Medulla oblongata (tissue), 1 donor: ENCODE measurements around the gene CACNB1.
"Not testable (repeated sequence)": the region's sequence is repeated elsewhere in the genome, so short reads cannot be mapped to it uniquely, and the experiment has no call there.

Source experiments
- DNase-seq: peaks from one replicate; pipeline ENCODE4 v3.0.0-alpha.2; 2015; ENCODE audit errors: extremely low spot score

The CACNB1 gene

GRCh38 chr17:39151150-39151942 lies 46.1 kb downstream of the CACNB1 start, which contains the start of gene PLXDC1:
PLXDC1 (minus strand) TSS chr17:39151637; CDS start chr17:39151437, 200 bp downstream.
- DNase-seq, result no peak

DNA sequence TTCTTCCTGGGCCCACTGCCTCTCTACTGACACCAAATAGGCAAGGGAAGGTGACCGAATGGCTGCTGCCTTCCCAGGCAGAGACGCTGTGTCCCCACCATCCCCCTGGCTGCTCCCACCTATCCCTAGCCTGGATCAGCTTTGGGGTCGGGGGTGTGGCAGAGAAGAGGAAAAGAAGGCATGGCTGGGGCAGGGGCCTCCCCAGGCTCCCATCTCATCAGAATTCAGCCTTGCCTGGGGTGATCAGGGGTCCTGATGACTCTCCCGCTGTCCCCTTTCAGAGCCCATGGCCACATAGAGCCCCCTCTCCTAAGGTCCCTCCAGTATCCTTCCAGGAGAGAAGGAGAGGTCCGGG lies 46.7 kb downstream of the CACNB1 start:
- DNase-seq, result no peak

GRCh38 chr17:39150104-39150634 lies 47.3 kb downstream of the CACNB1 start:
- DNase-seq, result no peak

GRCh38 chr17:39147221-39148185 lies 50.0 kb downstream of the CACNB1 start:
- no peak for DNase-seq

DNA sequence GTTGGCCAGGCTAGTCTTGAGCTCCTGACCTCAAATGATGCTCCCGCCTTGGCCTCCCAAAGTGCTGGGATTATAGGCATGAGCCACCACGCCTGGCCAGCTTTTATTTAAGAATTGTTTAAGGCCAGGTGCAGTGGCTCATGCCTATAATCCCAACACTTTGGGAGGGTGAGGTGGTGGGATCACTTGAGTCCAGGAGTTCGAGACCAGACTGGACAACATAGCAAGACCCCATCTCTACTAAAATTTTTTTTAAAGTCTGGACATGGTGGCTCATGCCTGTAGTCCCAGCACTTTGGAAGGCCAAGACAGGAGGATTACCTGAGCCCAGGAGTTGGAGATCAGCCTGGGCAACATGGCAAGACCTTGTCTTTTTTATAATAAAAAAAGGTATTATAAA lies 51.2 kb downstream of the CACNB1 start:
- no peak for DNase-seq

DNA sequence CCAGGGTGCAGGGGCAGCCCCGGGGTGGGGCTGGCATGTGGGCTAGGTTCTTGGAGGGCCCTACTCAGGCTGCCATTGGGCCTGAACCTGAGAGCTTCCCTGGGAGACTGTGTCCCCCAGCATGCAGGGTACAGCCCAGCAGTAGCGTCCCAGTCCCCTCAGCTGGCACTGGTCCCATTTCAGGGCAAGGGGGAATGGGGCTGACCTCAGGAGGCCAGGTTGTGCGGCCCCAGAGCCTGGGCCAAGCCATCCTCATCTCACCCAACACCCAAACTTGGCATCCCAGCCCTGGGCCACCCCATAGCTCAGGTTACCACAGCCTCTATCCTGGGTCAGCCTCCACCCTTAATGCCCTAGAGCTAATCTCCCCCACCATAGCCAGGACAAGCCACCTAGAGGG lies 52.3 kb downstream of the CACNB1 start:
- no peak for DNase-seq

DNA sequence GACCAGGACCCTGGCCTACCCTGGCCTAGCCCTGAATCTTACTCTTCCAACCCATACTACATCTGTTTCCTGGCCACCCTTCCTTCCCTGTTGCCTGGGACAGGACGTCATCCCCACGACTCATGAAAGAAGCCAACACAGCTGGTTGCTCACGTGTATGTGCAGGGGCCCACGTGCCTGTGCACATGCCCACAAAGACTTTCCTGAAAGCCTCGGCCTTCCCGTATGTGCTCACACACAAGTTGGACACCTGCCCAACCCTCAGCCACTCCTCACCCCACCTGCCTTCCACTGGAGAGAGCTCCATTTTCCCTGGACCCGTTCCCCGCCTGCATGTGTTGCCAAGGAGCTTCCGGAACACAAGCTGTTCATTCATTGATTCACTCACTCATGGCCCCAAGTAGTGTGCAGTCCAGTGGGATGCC lies 53.0 kb downstream of the CACNB1 start:
- DNase-seq, result no peak

- peak; percentile 34 for DNase-seq
These were observed 53.8 kb downstream of the CACNB1 start for GRCh38 chr17:39143552-39144093.

DNA sequence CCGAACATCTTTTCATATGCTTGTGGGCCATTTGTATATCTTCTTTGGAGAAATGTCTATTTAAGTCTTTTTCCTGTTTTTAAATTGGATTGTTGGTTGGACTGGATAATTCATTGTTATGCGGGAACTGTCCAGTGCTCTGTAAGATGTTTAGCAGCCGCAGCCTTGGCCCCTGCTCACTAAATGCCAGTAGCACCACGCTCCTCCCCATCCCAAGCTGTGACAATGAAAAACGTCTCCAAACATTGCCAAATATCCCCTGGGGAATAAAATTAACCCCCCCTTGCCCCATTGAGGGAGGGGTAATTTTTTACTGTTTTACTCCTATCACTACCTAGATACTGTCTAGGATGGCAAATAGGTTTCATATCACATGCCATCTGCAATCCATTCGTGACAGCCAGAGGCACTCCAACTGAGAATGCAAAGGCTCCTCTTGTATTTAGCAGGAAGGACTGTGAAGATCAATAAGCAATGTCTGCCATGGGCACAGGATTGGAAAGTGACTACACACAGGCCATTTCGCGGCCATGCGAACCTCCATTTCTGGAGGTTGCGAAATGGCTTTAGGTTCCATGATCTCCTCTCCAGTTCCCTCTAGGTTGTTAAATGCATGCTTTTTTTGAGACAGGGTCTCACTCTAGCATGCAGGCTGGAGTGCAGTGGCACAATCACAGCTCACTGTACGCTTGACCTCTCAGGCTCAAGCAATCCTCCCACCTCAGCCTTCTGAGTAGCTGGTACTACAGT lies 55.4 kb downstream of the CACNB1 start:
- DNase-seq, result no peak

DNA sequence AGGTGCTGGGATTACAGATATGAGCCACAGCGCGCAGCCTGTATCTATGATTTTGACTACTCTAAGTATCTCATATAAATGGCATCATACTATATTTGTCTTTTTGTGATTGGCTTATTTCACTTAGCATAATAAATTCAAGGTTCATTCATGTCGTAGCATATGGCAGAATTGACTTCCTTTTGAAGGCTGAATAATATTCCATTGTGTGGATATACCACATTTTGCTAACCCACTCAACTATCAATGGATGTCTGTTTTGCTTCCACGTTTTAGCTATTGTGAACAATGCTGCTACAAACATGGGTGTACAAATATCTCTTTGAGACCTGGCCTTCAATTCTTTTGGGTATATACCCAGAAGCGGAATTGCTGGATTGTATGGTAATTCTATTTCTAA lies 56.2 kb downstream of the CACNB1 start:
- DNase-seq, result no peak

GRCh38 chr17:39139561-39139960 lies 57.9 kb downstream of the CACNB1 start:
- no peak for DNase-seq

GRCh38 chr17:39139161-39139511 lies 58.3 kb downstream of the CACNB1 start:
- DNase-seq, result no peak

DNA sequence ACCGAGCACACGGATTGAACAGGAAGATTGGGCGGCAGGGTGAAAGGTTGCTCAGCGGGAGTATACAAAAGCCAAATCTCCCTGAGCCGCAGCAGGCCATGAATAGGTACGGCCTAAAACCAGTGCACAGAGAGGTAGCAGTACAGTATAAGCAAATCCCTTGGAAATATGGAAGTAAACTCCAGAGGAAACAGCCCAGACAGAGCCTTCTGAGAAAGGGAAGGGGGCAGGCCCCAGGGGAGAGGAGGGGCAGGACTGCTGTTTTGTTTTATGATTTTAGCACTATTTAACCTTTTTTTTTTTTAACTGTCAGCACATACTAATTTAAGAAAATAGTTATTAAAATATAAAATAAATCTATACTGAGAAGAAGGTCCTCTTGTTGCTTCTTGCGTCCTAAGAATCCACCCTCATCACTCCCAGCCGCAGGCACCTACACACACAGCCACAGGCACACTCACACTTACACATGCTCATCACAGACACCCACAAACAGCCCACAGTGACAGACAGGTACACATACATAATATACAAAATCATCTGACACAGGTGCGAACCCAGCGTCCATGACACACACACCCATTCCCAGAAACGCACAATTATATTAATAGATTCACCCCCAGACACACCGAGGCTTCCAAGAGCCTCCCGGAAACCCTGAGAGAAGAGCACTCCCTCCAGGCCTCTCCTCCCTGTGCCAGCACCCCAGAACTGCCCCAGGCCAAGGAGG lies 58.9 kb downstream of the CACNB1 start:
- DNase-seq, result no peak

GRCh38 chr17:39134878-39135277 lies 62.6 kb downstream of the CACNB1 start:
- DNase-seq, result no peak

- DNase-seq, result no peak
These were observed 65.3 kb downstream of the CACNB1 start for GRCh38 chr17:39132192-39132610.

DNA sequence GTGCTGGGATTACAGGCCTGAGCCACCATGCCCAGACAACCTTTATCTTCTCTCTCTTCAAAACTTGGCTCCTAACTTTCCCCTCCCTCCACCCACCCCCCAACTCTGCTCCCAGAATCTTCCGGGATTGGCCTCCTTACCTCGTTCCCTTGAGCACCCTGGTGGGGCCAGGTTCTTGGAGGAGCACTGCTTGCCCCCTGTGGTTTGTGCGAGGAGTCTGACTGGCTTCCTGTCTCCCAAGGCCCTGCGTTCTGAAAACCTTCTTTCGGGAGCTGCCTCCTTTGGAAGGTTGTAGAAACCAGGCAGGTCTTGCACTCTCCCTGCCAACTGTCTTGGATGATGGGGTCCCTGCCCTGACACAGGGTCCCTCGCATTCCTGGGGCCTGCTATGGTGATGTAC lies 65.9 kb downstream of the CACNB1 start:
- no peak for DNase-seq

- DNase-seq, result no peak
These were observed 67.3 kb downstream of the CACNB1 start for GRCh38 chr17:39130205-39130604.

GRCh38 chr17:39129544-39129943 lies 67.9 kb downstream of the CACNB1 start:
- not testable (repeated sequence) for DNase-seq

DNA sequence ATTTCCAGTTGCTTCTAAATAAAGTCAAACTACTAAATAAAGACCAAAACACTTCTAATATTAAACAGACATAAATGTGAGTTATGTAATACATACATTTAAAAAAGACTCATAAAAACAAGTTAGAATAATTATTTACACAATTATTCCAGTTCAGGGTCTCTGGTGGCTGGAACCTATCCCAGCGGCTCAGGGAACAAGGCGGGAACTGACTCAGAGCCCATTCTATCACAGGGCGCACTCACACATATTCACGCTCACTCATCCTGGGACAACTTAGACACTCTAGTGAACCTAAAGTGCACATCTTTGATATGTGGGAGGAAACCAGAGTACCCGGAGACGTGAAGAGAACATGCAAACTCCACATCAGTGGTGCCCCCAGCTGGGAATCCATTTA lies 71.0 kb downstream of the CACNB1 start:
- DNase-seq, result no peak

- no peak for DNase-seq
These were observed 72.2 kb downstream of the CACNB1 start for GRCh38 chr17:39125143-39125875.
